IMR-90 (cell line): ENCODE measurements around the gene FRMD3. TPM values are rescaled to one million over a fixed set of nuclear protein-coding genes. Genes with fewer than 3 reads are reported as not detected.

Source experiments
- ATAC-seq: fragments of 200-7000 bp; cut with Tn5 transposase; 2 replicates; pipeline ENCODE4 v1.9.1; 2020; ENCODE audit warnings: low read depth, mild to moderate bottlenecking, moderate library complexity
- BruUV-seq: library from RNA; stranded (reverse); fragments of 400-500 nt; replicated peaks from 2 replicates; lab custom pipeline; 2021; lab: Mats Ljungman, UMichigan
- CTCF ChIA-PET: fragments of 300-600 bp; formaldehyde crosslinking; extraction: SDS; loops from one replicate; lab custom pipeline; 2021; ENCODE audit warnings: antibody characterized with exemption; lab: Yijun Ruan, JAX
- POLR2A ChIA-PET: fragments of 300-600 bp; sonication (Branson Sonifier 250); formaldehyde crosslinking; loops from one replicate; lab custom pipeline; 2022; ENCODE audit warnings: antibody characterized with exemption; ENCODE audit not compliant: unreplicated experiment; lab: Charles Lee
- DNase-seq: peaks from one replicate; pipeline ENCODE4 v3.0.0; 2013
- H2AFZ ChIP-seq: replicated peaks from 2 replicates; pipeline ENCODE3; 2013; ENCODE audit warnings: low read length, mild to moderate bottlenecking; ENCODE audit not compliant: poor library complexity
- H2AK5ac ChIP-seq: 2 replicates; pipeline ENCODE4 v1.6.1; 2013; ENCODE audit warnings: low read depth, low read length, inconsistent platforms
- H2AK9ac ChIP-seq: replicated peaks from 2 replicates; pipeline ENCODE3; 2013; ENCODE audit warnings: mild to moderate bottlenecking, low read depth, low read length, moderate library complexity; ENCODE audit not compliant: poor library complexity
- H2BK120ac ChIP-seq: 2 replicates; pipeline ENCODE4 v1.6.1; 2013; ENCODE audit warnings: low read depth, low read length, inconsistent platforms
- H2BK15ac ChIP-seq: 3 replicates; pipeline ENCODE4 v1.6.1; 2013; ENCODE audit warnings: low read depth, low read length, inconsistent platforms
- H2BK20ac ChIP-seq: 2 replicates; pipeline ENCODE4 v1.6.1; 2013; ENCODE audit warnings: low read depth, mild to moderate bottlenecking, inconsistent platforms, low read length, moderate library complexity
- H2BK5ac ChIP-seq: 2 replicates; pipeline ENCODE4 v1.6.1; 2013; ENCODE audit warnings: mild to moderate bottlenecking, low read depth, low read length, inconsistent platforms; ENCODE audit not compliant: poor library complexity, severe bottlenecking
- H3K14ac ChIP-seq: replicated peaks from 2 replicates; pipeline ENCODE4 v1.6.1; 2013; ENCODE audit warnings: low read depth, low read length, inconsistent platforms
- H3K18ac ChIP-seq: 2 replicates; pipeline ENCODE4 v1.6.1; 2013; ENCODE audit warnings: low read depth, low read length, control low read depth
- H3K23ac ChIP-seq: 2 replicates; pipeline ENCODE4 v1.6.1; 2013; ENCODE audit warnings: low read depth, low read length, inconsistent platforms
- H3K27ac ChIP-seq: 2 replicates; pipeline ENCODE4 v1.5.1; 2013; ENCODE audit warnings: mild to moderate bottlenecking, control low read depth, low read length; ENCODE audit not compliant: insufficient read depth
- H3K27me3 ChIP-seq: 2 replicates; pipeline ENCODE4 v1.6.1; 2013; ENCODE audit warnings: low read length; ENCODE audit not compliant: control insufficient read depth, insufficient read depth
- H3K36me3 ChIP-seq: 2 replicates; pipeline ENCODE4 v1.6.1; 2013; ENCODE audit warnings: low read length, mixed read lengths; ENCODE audit not compliant: control insufficient read depth, insufficient read depth
- H3K4ac ChIP-seq: 2 replicates; pipeline ENCODE4 v1.6.1; 2013; ENCODE audit warnings: low read depth, low read length, inconsistent platforms
- H3K4me1 ChIP-seq: 2 replicates; pipeline ENCODE4 v1.6.1; 2013; ENCODE audit warnings: low read length, mixed read lengths; ENCODE audit not compliant: control insufficient read depth, insufficient read depth
- H3K4me2 ChIP-seq: 2 replicates; pipeline ENCODE4 v1.6.1; 2013; ENCODE audit warnings: low read depth, mild to moderate bottlenecking, control low read depth, low read length, moderate library complexity
- H3K4me3 ChIP-seq: 2 replicates; pipeline ENCODE4 v1.5.1; 2013; ENCODE audit warnings: low read depth, mild to moderate bottlenecking, control low read depth, low read length, moderate library complexity; ENCODE audit not compliant: insufficient read depth
- H3K56ac ChIP-seq: 2 replicates; pipeline ENCODE4 v1.6.1; 2013; ENCODE audit warnings: low read length, inconsistent platforms; ENCODE audit not compliant: insufficient read depth; ENCODE audit errors: extremely low read depth
- H3K79me1 ChIP-seq, 2 experiments: 2 replicates each; pipeline ENCODE4 v1.6.1; 2013; ENCODE audit warnings: low read length in 2 of 2, inconsistent platforms in 1 of 2, low read depth in 1 of 2
- H3K9ac ChIP-seq: 2 replicates; pipeline ENCODE4 v1.6.1; 2013; ENCODE audit warnings: low read depth, low read length, control low read depth
- H3K9me1 ChIP-seq: 2 replicates; pipeline ENCODE4 v1.6.1; 2013; ENCODE audit warnings: low read length, inconsistent platforms; ENCODE audit not compliant: insufficient read depth
- H3K9me3 ChIP-seq: 2 replicates; pipeline ENCODE4 v1.6.1; 2013; ENCODE audit warnings: low read length; ENCODE audit not compliant: control insufficient read depth, insufficient read depth
- H4K20me1 ChIP-seq: 2 replicates; pipeline ENCODE4 v1.6.1; 2013; ENCODE audit warnings: low read length, inconsistent platforms; ENCODE audit not compliant: insufficient read depth
- H4K5ac ChIP-seq: 2 replicates; pipeline ENCODE4 v1.6.1; 2013; ENCODE audit warnings: mild to moderate bottlenecking, low read depth, low read length, control low read depth
- H4K8ac ChIP-seq, 2 experiments: 2 replicates each; pipeline ENCODE4 v1.6.1; 2013; ENCODE audit warnings: low read depth in 2 of 2, low read length in 2 of 2, control low read depth in 1 of 2, inconsistent platforms in 1 of 2
- H4K91ac ChIP-seq: 2 replicates; pipeline ENCODE4 v1.6.1; 2013; ENCODE audit warnings: low read depth, low read length, inconsistent platforms; ENCODE audit not compliant: insufficient read depth
- CHD1 ChIP-seq: IDR thresholded peaks from 2 replicates; pipeline ENCODE4 v1.6.1; 2012; ENCODE audit warnings: low read depth, low read length, improper control_type of control experiment
- NFE2L2 ChIP-seq: fragments of 150-350 bp; IDR thresholded peaks from 2 replicates; pipeline ENCODE4 v1.6.1; 2016; ENCODE audit warnings: low read depth, mild to moderate bottlenecking, low read length
- POLR2A ChIP-seq: IDR thresholded peaks from 2 replicates; pipeline ENCODE4 v1.6.1; 2012; ENCODE audit warnings: mild to moderate bottlenecking, low read depth, low read length
- WGBS, 2 experiments: methylation state at CpG; one replicate each; pipeline versions ENCODE4 v1.1.5 to v1.1.7; 2013; ENCODE audit warnings: missing lambda C conversion rate in 2 of 2; ENCODE audit not compliant: insufficient read length in 1 of 2; ENCODE audit errors: extremely low coverage in 2 of 2; 5-methylcytosine and 5-hydroxymethylcytosine counted together
- dilution Hi-C: fragments of 300-500 bp; cut with HindIII; formaldehyde crosslinking; loops from one replicate; pipeline ENCODE4 v1.14.3; 2018; ENCODE audit warnings: low sequenced_read_pairs; ENCODE audit not compliant: unreplicated experiment
- in situ Hi-C: fragments of 300-500 bp; cut with MboI; formaldehyde crosslinking; loops from 3 replicates; pipeline ENCODE4 v1.14.3; 2019; ENCODE audit warnings: low sequenced_read_pairs, inconsistent platforms, mixed read lengths
- intact Hi-C: fragments of 100-400 bp; cut with micrococcal nuclease; formaldehyde crosslinking; loops from 2 replicates; pipeline ENCODE4 v1.10.0; 2022
- polyA plus RNA-seq, 3 experiments: library from polyadenylated mRNA; depleted of rRNA; stranded (reverse); fragments of >200 nt; gene quantifications; 2 replicates each; pipeline ENCODE4 v1.2.3, GENCODE V29; 2012; ENCODE audit warnings: low replicate concordance in 1 of 3
- total RNA-seq: library from RNA; depleted of rRNA; stranded (reverse); fragments of >200 nt; gene quantifications from 2 replicates; pipeline ENCODE4 v1.2.3, GENCODE V29; 2012

The FRMD3 gene
- total and polyA plus RNA-seq, 2 of the 4 experiments (the other 2 are of a cell fraction), result 0.02 to 0.18 TPM

GRCh38 chr9:83396342-83396741 lies 141.9 kb downstream of the FRMD3 start:
- Histone ChIP-seq H3K27me3 (no peaks in the 10 kb centered on the region), H4K20me1 (no peaks in the 10 kb centered on the region), H2BK120ac (no peak overlapping the region), H3K9me1 (no peaks in the 10 kb centered on the region), H3K14ac (no peak overlapping the region), H3K27ac (no peak overlapping the region), H2AFZ (no peak overlapping the region), H2BK5ac (no peak overlapping the region), H3K79me1 (no peaks in the 10 kb centered on the region), H2AK5ac (no peak overlapping the region), H3K4ac (no peak overlapping the region), H4K8ac (no peak overlapping the region), H3K56ac (no peak overlapping the region), H3K4me1 (no peaks in the 10 kb centered on the region), H2AK9ac (no peak overlapping the region), H3K36me3 (no peaks in the 10 kb centered on the region), H3K4me3 (no peak overlapping the region), H3K9me3 (no peaks in the 10 kb centered on the region), H3K18ac (no peak overlapping the region), H3K9ac (no peak overlapping the region), H2BK15ac (no peak overlapping the region), H2BK20ac (no peak overlapping the region), H4K5ac (no peak overlapping the region), H3K4me2 (no peak overlapping the region), H3K23ac (no peak overlapping the region), H4K91ac (no peak overlapping the region)
- ATAC-seq, result no peak
- TF ChIP-seq POLR2A (no peak), NFE2L2 (no peak), CHD1 (no peak)
- POLR2A ChIA-PET, result no interaction called here
- CTCF ChIA-PET, result no interaction called here
- no TSS peak for BruUV-seq
- intact Hi-C loops (no loop called here), in situ Hi-C loops (no loop called here), dilution Hi-C loops (no loop called here)
- WGBS, 2 experiments, result 71% methylated on average over 1 of the region's 6 CpGs; no CpG with 5 or more reads in 1 of the 2 experiments
- no peak for DNase-seq
